SU-DHL-6 (cell line): ENCODE data around the gene HCN4.

Experiments used
- H2AFZ ChIP-seq: fragments of 200-600 bp; sonication (generic); 2 replicates; pipeline ENCODE4 v1.6.1; 2014; ENCODE audit warnings: low read depth, mild to moderate bottlenecking, moderate library complexity, mixed read lengths, antibody characterized with exemption, low read length; ENCODE audit not compliant: severe bottlenecking
- H3F3A ChIP-seq: fragments of 200-600 bp; shearing (Covaris generic); 2 replicates; pipeline ENCODE4 v1.6.0; 2016; ENCODE audit warnings: antibody characterized with exemption, mild to moderate bottlenecking; ENCODE audit not compliant: insufficient read depth
- H3K27ac ChIP-seq: fragments of 200-600 bp; sonication (generic); 2 replicates; pipeline ENCODE4 v1.5.1; 2016; ENCODE audit warnings: low read depth, mild to moderate bottlenecking, low read length, moderate library complexity, mixed read lengths
- H3K27me3 ChIP-seq: fragments of 200-600 bp; sonication (generic), shearing (Covaris generic); 2 replicates; pipeline ENCODE4 v1.6.0; 2014; ENCODE audit warnings: mild to moderate bottlenecking, low read length
- H3K36me3 ChIP-seq: fragments of 200-600 bp; sonication (generic); 2 replicates; pipeline ENCODE4 v1.6.1; 2014; ENCODE audit warnings: mild to moderate bottlenecking, low read length, mixed read lengths
- H3K4me2 ChIP-seq: fragments of 300-600, 200-600 bp; shearing (Covaris generic), sonication (generic); 2 replicates; pipeline ENCODE4 v1.6.0; 2014; ENCODE audit warnings: low read length, low read depth, mild to moderate bottlenecking; ENCODE audit not compliant: poor library complexity, severe bottlenecking
- H3K4me3 ChIP-seq: fragments of 200-600 bp; sonication (generic); 2 replicates; pipeline ENCODE4 v1.5.1; 2014; ENCODE audit warnings: antibody characterized with exemption, low read length, mild to moderate bottlenecking, mixed read lengths; ENCODE audit not compliant: insufficient read depth, poor library complexity, severe bottlenecking
- H3K79me2 ChIP-seq: fragments of 200-600 bp; sonication (generic); 2 replicates; pipeline ENCODE4 v1.6.1; 2014; ENCODE audit warnings: mild to moderate bottlenecking, low read length, moderate library complexity; ENCODE audit not compliant: insufficient read depth
- H3K9ac ChIP-seq: fragments of 200-600 bp; sonication (generic); 2 replicates; pipeline ENCODE4 v1.7.0; 2014; ENCODE audit warnings: mild to moderate bottlenecking, low read length
- H3K9me2 ChIP-seq: fragments of 200-600 bp; sonication (generic); replicated peaks from 2 replicates; pipeline ENCODE4 v1.6.1; 2014; ENCODE audit warnings: low read length; ENCODE audit not compliant: insufficient read depth
- H3K9me3 ChIP-seq: fragments of 200-600 bp; sonication (generic); 2 replicates; pipeline ENCODE4 v1.6.1; 2014; ENCODE audit warnings: low read length, mixed read lengths; ENCODE audit not compliant: insufficient read depth
- H4K20me1 ChIP-seq: fragments of 200-600 bp; sonication (generic); 2 replicates; pipeline ENCODE4 v1.6.1; 2014; ENCODE audit warnings: low read depth, mild to moderate bottlenecking, antibody characterized with exemption, low read length, moderate library complexity, mixed read lengths
- CTCF ChIP-seq: fragments of 200-600 bp; sonication (generic); IDR thresholded peaks from one replicate; pipeline ENCODE4 v1.5.1; 2017; ENCODE audit warnings: antibody characterized with exemption, mild to moderate bottlenecking, low read length, moderate library complexity; ENCODE audit not compliant: insufficient read depth, poor library complexity, severe bottlenecking
- EZH2phosphoT487 ChIP-seq: fragments of 200-600 bp; sonication (generic), shearing (Covaris generic); conservative IDR thresholded peaks from 2 replicates; pipeline ENCODE4 v1.6.1; 2018; ENCODE audit warnings: mild to moderate bottlenecking, antibody characterized with exemption, low read length, moderate library complexity, mixed read lengths

The HCN4 gene

DNA sequence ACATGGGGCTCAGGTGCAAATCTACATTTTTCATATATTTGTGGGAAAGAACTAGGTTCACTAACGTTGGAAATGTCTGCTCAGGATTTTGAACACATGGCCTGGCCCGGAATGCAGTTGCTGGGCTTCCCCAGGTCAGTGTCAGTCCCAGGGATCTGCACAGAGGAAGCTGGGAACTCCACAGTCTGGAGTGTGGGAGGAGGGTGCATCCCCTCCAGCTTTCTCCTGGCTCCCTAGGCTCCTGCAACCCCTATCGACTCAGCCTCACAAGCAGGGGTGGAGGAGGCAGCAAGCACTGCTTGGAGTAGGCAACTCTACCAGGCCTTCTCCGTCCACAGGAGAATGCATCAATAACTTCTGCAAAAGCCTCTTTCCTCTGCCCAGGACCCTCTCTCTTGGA lies 30.1 kb upstream of the HCN4 start:
- Histone ChIP-seq H3F3A (no peaks in the 10 kb centered on the region), H3K9me3 (no peaks in the 10 kb centered on the region)
- TF ChIP-seq CTCF (no peak), EZH2phosphoT487 (no peak)

DNA sequence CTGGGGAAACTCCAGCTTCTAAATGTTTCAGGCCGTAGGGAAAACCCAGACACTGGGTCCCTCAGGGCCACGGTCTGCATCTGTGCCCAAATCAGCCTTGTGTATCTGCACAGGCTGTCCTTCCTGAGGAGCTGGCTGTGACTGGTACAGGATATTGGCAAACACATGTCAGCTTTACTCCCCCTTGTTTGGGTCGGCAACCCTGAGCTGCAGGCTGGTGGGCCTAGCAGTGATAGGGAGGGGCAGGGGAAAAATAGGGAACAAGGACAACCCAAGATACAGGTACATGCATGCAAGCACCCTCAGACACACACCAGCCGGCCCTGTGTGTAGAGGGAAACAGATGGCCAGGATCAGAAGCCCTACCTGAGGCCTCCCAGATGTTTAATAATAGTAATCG lies 28.7 kb upstream of the HCN4 start:
- Histone ChIP-seq H3K9me3 (no peaks in the 10 kb centered on the region), H3F3A (no peaks in the 10 kb centered on the region), H3K79me2 (no peaks in the 10 kb centered on the region), H2AFZ (no peak overlapping the region), H3K27ac (no peak overlapping the region), H3K4me2 (no peak overlapping the region), H3K9ac (no peak overlapping the region), H3K27me3 (no peaks in the 10 kb centered on the region), H3K36me3 (no peaks in the 10 kb centered on the region), H3K4me3 (no peak overlapping the region), H4K20me1 (no peaks in the 10 kb centered on the region), H3K9me2 (no peaks in the 10 kb centered on the region)
- TF ChIP-seq CTCF (no peak), EZH2phosphoT487 (no peak)

More for the DNA sequence above, 30.1 kb upstream of the HCN4 start:
- Histone ChIP-seq H3K9ac (no peak overlapping the region), H3K4me2 (no peak overlapping the region), H3K36me3 (no peaks in the 10 kb centered on the region), H3K27me3 (no peaks in the 10 kb centered on the region), H3K9me2 (no peaks in the 10 kb centered on the region), H3K27ac (no peak overlapping the region), H4K20me1 (no peaks in the 10 kb centered on the region), H3K79me2 (no peaks in the 10 kb centered on the region), H2AFZ (no peak overlapping the region), H3K4me3 (no peak overlapping the region)

DNA sequence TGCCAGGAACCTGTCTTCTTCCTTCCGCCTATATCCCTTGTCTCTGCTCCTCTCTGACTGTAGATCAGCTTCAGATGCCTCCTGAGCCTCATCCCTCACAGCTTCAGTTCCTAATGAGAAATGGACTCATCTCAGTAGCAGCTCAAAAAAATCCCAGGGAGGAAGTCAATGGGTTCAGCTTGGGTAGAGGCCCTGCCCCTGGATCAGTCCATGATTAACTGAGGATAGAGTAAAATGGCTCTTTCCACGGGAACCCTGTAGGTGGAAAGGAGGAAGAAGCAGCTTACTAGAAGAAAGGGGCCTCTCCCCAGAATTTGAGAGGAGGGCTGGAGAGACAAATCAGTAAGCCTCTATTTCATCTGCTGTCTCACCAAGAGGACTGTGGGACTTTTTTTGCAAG lies 26.9 kb upstream of the HCN4 start:
- Histone ChIP-seq H3K9me2 (no peaks in the 10 kb centered on the region), H3K9me3 (no peaks in the 10 kb centered on the region), H4K20me1 (no peaks in the 10 kb centered on the region), H3K9ac (no peak overlapping the region), H2AFZ (no peak overlapping the region), H3K4me2 (no peak overlapping the region), H3K36me3 (no peaks in the 10 kb centered on the region), H3K27ac (no peak overlapping the region), H3K79me2 (no peaks in the 10 kb centered on the region), H3K4me3 (no peak overlapping the region), H3F3A (no peaks in the 10 kb centered on the region), H3K27me3 (no peaks in the 10 kb centered on the region)
- TF ChIP-seq CTCF (no peak), EZH2phosphoT487 (no peak)
